ENCODE data around the gene XPC. TPM values are rescaled to one million over a fixed set of nuclear protein-coding genes. Genes with fewer than 3 reads are reported as not detected.

XPC gene
- total RNA-seq, 1 donor from 2014 or later = 10.6 TPM

- DNase-seq = no peak
Observed at GRCh38 chr3:14206548-14207177, 28.3 kb upstream of the XPC start.

DNA sequence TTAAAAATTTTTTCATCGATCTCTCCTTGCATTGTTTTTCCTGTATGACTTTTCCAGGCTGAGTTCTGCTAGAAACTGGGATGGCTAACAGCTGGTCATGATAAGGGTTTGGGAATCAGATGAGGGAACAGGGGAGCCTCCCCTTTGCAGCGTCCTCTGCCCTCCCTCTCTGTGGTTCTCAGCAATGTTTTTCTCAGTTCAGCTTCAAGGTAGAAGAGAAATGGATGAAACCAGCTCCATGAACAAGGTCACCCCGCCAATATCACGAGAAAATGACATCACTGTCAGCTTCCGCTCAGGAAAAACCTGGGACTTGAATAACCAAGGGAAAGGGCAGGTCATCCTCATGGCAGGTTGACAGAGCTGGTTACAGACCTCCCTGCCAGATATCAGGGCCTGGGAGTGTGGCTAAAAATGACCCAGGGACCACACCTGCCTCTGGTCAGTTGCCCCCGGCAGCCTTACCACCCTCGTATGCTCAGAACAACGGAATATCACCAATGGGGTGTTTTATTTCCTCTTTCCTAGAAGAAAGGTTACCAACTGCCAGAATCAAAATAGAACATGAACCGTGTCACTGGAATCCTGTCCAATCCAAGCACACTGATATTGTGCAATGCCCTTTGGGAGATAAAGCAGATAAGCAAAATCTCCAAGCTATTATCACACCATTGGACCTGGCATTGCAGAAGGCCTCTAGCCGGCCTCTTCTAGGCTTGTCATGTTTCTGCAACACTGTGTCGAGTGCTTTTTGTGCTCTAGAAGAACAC is 26.3 kb upstream of the XPC start:
- DNase-seq = no peak

- peak; percentile 41 for DNase-seq
Observed at GRCh38 chr3:14203521-14204079, 25.2 kb upstream of the XPC start.

GRCh38 chr3:14202874-14203520 is 24.6 kb upstream of the XPC start:
- no peak for DNase-seq

GRCh38 chr3:14201940-14202684 is 23.7 kb upstream of the XPC start:
- no peak for DNase-seq

DNA sequence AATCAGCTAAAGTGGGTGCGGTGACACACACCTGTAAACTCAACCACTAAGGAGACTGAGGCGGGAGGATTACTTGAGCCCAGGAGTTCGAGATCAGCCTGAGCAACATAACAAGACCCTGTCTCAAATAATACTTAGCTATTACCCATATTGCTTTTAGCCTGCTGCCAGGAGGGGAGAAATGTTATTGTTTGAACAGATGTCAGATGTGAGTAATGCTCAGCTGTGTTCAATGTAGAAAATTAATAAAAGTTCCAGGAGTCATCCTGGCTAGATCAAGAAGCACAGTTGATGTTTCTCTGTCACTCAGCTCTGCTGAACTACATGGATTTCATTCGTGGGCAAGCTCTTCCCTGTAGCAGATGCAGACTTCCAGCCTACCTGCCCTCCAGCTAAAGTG is 22.4 kb upstream of the XPC start:
- no peak for DNase-seq

GRCh38 chr3:14200276-14200675 is 21.9 kb upstream of the XPC start:
- DNase-seq = no peak

- DNase-seq = no peak
Observed at GRCh38 chr3:14199641-14200040, 21.2 kb upstream of the XPC start.

GRCh38 chr3:14194865-14195264 is 16.5 kb upstream of the XPC start:
- no peak for DNase-seq

DNA sequence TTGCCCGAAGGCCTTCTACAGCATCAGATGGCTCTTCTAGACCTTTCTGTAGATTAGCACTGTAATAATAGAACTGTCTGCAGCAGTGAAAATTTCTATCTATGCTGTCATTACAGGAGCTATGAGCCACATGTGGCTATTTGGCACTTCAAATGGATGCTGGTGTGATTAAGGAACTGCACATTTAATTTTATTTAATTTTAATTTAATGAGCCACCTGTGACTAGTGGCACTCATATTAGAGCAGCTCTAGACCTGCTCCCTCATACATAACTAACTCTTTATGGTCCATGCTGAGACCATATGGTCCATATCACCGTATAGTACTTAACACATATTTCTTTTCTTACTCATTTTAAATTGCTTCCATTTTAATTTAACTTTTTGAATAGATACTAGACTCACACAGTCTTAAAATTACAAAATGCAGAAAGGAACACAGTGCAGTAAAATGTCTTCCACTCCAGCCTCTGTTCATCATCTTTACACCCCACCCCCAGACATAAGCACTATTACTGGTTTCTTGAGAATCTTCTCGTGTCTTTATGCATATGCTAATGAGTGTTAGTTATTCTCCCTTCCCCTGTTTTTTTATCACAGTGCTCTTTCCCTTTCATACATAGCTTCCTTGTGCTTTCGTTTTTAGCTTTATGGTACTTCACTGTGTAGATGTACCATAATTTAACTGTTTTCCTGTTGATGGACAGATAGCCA is 9.8 kb upstream of the XPC start:
- DNase-seq = no peak

- no peak for DNase-seq
Observed at GRCh38 chr3:14186854-14187458, 8.6 kb upstream of the XPC start.

DNA sequence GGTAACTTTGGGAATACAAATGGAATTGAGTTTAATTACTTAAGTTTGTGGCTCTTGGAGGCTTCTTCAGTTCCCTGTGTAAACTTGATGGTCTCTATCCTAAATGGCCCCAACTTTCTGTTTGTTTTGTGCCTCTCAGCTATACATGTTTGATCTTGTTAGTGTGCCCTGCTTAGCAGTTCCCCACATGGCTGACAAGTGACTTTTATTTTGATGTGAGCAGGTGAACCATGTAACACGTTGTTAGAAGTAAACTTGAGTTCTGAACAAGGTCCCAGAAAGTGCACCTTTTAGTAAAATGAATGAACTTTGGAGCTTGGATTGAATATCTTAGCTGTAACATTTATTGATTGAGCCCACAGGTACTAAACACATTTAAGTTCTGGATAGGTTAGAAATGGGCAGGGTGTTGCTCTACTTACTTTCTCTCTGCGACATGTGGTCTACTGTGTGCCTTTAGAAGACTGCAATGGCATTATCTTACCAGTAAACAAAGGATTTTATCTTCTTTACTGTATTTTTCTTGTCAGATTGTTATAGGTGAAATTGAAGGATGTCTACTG is 4.7 kb upstream of the XPC start:
- no peak for DNase-seq

DNA sequence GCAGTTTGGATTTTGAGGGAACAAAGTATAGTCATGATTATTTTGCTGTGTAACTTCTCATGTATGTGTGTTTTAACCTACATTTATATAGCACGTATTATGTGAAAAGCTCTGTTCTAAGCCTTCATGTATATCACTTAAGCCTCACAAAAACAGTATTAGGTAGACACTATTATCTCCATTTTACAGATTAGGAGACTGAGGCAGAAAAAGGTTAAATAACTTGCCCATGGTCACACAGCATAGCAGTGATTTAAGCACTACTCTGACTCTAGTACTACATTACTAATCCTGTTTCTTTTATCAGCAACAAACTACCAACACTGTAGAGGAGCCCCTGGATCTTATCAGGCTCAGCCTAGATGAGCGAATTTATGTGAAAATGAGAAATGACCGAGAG is 2.9 kb upstream of the XPC start:
- DNase-seq = no peak

DNA sequence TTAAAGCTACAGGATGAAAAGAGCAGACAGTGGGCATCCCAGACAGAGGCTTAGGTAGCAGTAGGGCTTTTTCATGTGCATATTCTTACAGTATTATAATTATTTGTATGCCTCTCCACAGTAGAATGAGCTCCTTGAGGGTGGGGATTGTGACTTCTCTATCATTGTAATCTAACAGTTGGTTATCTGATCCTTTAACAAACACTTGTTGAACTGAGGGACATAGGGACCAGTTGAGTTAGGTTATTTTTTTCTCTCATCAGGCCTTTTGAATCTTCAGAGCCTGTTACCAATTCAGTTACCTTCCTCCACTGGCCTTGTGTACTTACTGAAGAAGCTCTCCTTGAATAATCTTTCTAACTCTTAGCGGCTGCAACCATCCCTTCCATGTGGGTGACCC is 1.4 kb upstream of the XPC start:
- no peak for DNase-seq

- no peak for DNase-seq
Observed at GRCh38 chr3:14179114-14179465, 689 bp upstream of the XPC start.

DNA sequence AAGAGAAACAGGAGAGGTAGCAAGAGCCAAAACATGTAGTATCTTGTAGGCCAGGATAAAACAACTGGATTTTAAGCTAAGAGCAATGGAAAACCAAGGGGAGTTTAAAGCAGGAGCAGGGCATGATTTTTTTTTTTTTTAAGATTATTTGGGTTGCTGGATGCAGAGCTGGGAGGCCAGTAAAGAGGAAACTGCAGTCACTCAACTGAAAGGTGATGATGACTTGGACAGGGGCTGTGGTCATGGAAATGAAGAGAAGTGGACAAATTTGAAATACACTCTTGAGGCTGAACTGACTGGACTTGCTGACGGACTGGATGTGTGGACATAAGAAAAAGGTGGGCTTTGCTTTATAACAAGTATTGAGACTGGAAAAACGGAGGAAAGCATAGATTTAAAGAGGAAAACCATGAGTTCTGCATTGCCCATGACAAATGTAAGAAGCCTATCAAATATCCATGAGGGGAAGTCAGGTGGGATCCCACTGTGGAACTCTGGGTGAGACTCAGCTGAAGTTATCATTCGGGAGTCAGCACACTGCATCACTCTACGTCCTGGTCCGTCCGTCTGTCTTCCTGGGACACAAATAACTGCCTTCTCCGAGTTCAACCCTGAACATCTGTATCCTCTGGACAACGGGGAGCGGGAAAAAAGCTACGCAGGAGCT is 688 bp downstream of the XPC start:
- DNase-seq = no peak

DNA sequence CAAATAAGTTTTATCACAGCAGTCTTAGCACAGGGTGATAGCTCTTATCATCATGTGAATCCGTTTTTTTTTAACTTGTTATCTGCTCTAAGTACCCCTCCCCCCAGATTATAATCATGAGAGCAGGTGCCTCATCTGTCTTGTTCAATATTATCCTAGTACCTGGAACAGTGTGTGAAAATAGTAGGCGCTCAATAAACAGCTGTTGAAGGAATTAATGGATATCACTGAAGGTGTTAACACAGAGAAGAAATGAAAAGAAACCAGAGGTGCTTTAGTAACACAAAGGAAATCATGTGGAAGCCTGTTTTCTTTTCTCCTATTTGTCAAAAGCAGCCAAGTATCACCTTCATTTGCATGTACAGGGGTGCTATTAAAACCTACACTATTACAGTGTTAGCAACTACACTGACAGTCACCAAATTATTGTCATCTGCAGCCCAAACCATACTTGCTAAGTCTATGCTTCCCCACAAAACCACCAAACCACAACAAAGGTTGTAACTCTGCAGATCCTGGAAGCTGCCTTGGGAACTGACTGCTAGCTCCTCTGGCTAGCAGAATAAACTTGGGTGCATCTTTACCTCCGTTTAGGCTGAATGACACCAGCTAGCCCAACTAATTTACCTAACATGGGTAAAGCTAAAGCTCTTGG is 2.9 kb downstream of the XPC start:
- no peak for DNase-seq

- DNase-seq = no peak
Observed at GRCh38 chr3:14174483-14174882, 3.9 kb downstream of the XPC start.

DNA sequence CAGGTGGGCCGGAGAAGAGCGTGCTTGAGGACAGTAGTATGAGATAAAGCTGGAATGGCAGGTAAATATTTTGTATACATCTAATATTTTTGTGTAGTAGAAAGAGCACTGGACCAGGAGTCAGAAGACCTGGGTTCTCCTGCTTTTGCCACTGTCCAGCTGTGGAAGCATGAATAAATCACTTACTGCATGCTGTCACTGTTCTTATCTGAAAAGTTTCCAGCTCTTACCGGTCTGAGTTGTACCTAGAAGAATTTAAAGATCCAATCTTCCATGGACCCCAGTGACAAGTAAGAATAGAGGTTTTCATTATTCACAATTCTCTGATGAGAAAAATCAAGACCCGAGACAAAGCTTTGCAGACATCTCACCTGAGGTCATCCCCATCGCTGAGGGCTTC is 5.9 kb downstream of the XPC start:
- DNase-seq = no peak

- DNase-seq = no peak
Observed at GRCh38 chr3:14170531-14171159, 7.8 kb downstream of the XPC start.
